HG03139 (cell line): ENCODE results near the gene EML3.
"Not testable (repeated sequence)": the region's sequence is repeated elsewhere in the genome, so short reads cannot be mapped to it uniquely, and the experiment has no call there.

Experiments used
- ATAC-seq: cut with Tn5 transposase; IDR thresholded peaks from one replicate; pipeline ENCODE4 v1.9.1; 2021; ENCODE audit not compliant: unreplicated experiment

EML3 gene

GRCh38 chr11:62612366-62613290 is at the start of gene EML3, which contains the start of gene ROM1:
TSS of gene EML3 (minus strand) at chr11:62612775. CDS start at chr11:62612457, 318 bp downstream.
TSS of gene ROM1 (plus strand) at chr11:62613257. CDS start at chr11:62613282, 25 bp downstream.
- ATAC-seq = peak; percentile 49

- ATAC-seq = no peak
These were observed 44.3 kb upstream of the EML3 start for GRCh38 chr11:62656796-62657429.

GRCh38 chr11:62654297-62654696 is 41.7 kb upstream of the EML3 start:
- ATAC-seq = no peak

GRCh38 chr11:62652161-62653006 is 39.8 kb upstream of the EML3 start:
- peak; percentile 8 for ATAC-seq

GRCh38 chr11:62650283-62650682 is 37.7 kb upstream of the EML3 start:
- not testable (repeated sequence) for ATAC-seq

- no peak for ATAC-seq
These were observed 36.9 kb upstream of the EML3 start for GRCh38 chr11:62649486-62649885.

GRCh38 chr11:62648967-62649364 is 36.4 kb upstream of the EML3 start:
- ATAC-seq = no peak

- ATAC-seq = no peak
These were observed 35.8 kb upstream of the EML3 start for GRCh38 chr11:62648185-62648966.

GRCh38 chr11:62647609-62648005 is 35.0 kb upstream of the EML3 start:
- no peak for ATAC-seq

GRCh38 chr11:62646825-62647608 is 34.4 kb upstream of the EML3 start:
- ATAC-seq = no peak

- peak; percentile 93 for ATAC-seq
These were observed 33.6 kb upstream of the EML3 start, which contains the start of gene GANAB for GRCh38 chr11:62645946-62646824. TSS of gene GANAB (minus strand) at chr11:62646613. CDS start at chr11:62646599, 14 bp downstream.

- ATAC-seq = no peak
These were observed 33.0 kb upstream of the EML3 start for GRCh38 chr11:62645671-62645945.

GRCh38 chr11:62644220-62644619 is 31.6 kb upstream of the EML3 start:
- ATAC-seq = no peak

GRCh38 chr11:62632492-62632891 is 19.9 kb upstream of the EML3 start:
- no peak for ATAC-seq

GRCh38 chr11:62627713-62628112 is 15.1 kb upstream of the EML3 start:
- no peak for ATAC-seq

GRCh38 chr11:62622476-62623089 is 10.0 kb upstream of the EML3 start:
- ATAC-seq = no peak

- peak; percentile 92 for ATAC-seq
These were observed 9.2 kb upstream of the EML3 start, which contains the start of gene B3GAT3 for GRCh38 chr11:62621567-62622470. TSS of gene B3GAT3 (minus strand) at chr11:62621986. CDS start at chr11:62621947, 39 bp downstream.
